OCI-LY3 (cell line): Measurements from ENCODE around the gene CUL2.
"Not testable (repeated sequence)": the region's sequence is repeated elsewhere in the genome, so short reads cannot be mapped to it uniquely, and the experiment has no call there.

ENCODE experiments used
- H2AFZ ChIP-seq: fragments of 200-600, 300-600 bp; shearing (Covaris generic); 2 replicates; pipeline ENCODE4 v1.6.0; 2014; ENCODE audit warnings: antibody characterized with exemption, low read depth, low read length
- H3K27ac ChIP-seq: fragments of 200-600, 300-600 bp; sonication (generic); 2 replicates; pipeline ENCODE4 v1.5.1; 2014; ENCODE audit warnings: mild to moderate bottlenecking, low read length, moderate library complexity, mixed read lengths
- H3K27me3 ChIP-seq: fragments of 200-600, 300-600 bp; sonication (generic); 2 replicates; pipeline ENCODE4 v1.6.1; 2014; ENCODE audit warnings: low read depth, low read length, mixed read lengths
- H3K36me3 ChIP-seq: fragments of 200-600, 300-600 bp; sonication (generic); replicated peaks from 2 replicates; pipeline ENCODE3; 2014; ENCODE audit warnings: low read depth, low read length, mixed read lengths
- H3K4me1 ChIP-seq: fragments of 300-600, 200-600 bp; sonication (generic); 2 replicates; pipeline ENCODE4 v1.6.1; 2014; ENCODE audit warnings: low read length, mixed read lengths
- H3K4me2 ChIP-seq: fragments of 200-600, 300-600 bp; sonication (generic); 2 replicates; pipeline ENCODE4 v1.6.1; 2014; ENCODE audit warnings: low read length, mixed read lengths
- H3K4me3 ChIP-seq: fragments of 300-600, 200-600 bp; sonication (generic); 2 replicates; pipeline ENCODE4 v1.5.1; 2014; ENCODE audit warnings: antibody characterized with exemption, mild to moderate bottlenecking, low read length, moderate library complexity
- H3K79me2 ChIP-seq: fragments of 300-600, 200-600 bp; shearing (Covaris generic); 2 replicates; pipeline ENCODE4 v1.6.1; 2014; ENCODE audit warnings: mild to moderate bottlenecking, low read length, mixed read lengths
- H3K9ac ChIP-seq: fragments of 300-600, 200-600 bp; shearing (Covaris generic); 2 replicates; pipeline ENCODE4 v1.6.0; 2014; ENCODE audit warnings: mild to moderate bottlenecking, low read length, moderate library complexity
- H3K9me3 ChIP-seq: fragments of 200-600, 300-600 bp; shearing (Covaris generic); 2 replicates; pipeline ENCODE4 v1.6.1; 2014; ENCODE audit warnings: low read length, mixed read lengths; ENCODE audit not compliant: insufficient read depth
- H4K20me1 ChIP-seq: fragments of 200-600, 300-600 bp; sonication (generic); 2 replicates; pipeline ENCODE4 v1.6.1; 2016; ENCODE audit warnings: low read length, mixed read lengths; ENCODE audit not compliant: insufficient read depth
- EZH2phosphoT487 ChIP-seq: fragments of 200-600 bp; shearing (Covaris generic); IDR thresholded peaks from 2 replicates; pipeline ENCODE4 v1.6.1; 2018; ENCODE audit warnings: antibody characterized with exemption, mixed run types, low read depth
- TF ChIP-seq, protein P1 (sequence below): fragments of 200-600, 300-600 bp; sonication (generic); IDR thresholded peaks from 2 replicates; pipeline ENCODE4 v1.5.1; 2014; ENCODE audit warnings: antibody characterized with exemption, low read length, low read depth

CUL2 gene

GRCh38 chr10:35091994-35092790, 2.1 kb upstream of the CUL2 start:
- no peak overlapping the region for H2AFZ ChIP-seq
- H3K4me2 ChIP-seq = no peak overlapping the region
- no peak overlapping the region for H3K4me3 ChIP-seq
- H3K27ac ChIP-seq = no peak overlapping the region
- H3K79me2 ChIP-seq = peaks cover 29% of the 10 kb centered on the region
- no peaks in the 10 kb centered on the region for H4K20me1 ChIP-seq
- H3K4me1 ChIP-seq = peaks cover 11% of the 10 kb centered on the region
- H3K9ac ChIP-seq = no peak overlapping the region
- no peaks in the 10 kb centered on the region for H3K36me3 ChIP-seq
- no peaks in the 10 kb centered on the region for H3K27me3 ChIP-seq
- TF ChIP-seq, protein P1, sequence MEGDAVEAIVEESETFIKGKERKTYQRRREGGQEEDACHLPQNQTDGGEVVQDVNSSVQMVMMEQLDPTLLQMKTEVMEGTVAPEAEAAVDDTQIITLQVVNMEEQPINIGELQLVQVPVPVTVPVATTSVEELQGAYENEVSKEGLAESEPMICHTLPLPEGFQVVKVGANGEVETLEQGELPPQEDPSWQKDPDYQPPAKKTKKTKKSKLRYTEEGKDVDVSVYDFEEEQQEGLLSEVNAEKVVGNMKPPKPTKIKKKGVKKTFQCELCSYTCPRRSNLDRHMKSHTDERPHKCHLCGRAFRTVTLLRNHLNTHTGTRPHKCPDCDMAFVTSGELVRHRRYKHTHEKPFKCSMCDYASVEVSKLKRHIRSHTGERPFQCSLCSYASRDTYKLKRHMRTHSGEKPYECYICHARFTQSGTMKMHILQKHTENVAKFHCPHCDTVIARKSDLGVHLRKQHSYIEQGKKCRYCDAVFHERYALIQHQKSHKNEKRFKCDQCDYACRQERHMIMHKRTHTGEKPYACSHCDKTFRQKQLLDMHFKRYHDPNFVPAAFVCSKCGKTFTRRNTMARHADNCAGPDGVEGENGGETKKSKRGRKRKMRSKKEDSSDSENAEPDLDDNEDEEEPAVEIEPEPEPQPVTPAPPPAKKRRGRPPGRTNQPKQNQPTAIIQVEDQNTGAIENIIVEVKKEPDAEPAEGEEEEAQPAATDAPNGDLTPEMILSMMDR = no peak
- no peak for TF ChIP-seq EZH2phosphoT487
- no peaks in the 10 kb centered on the region for H3K9me3 ChIP-seq

DNA sequence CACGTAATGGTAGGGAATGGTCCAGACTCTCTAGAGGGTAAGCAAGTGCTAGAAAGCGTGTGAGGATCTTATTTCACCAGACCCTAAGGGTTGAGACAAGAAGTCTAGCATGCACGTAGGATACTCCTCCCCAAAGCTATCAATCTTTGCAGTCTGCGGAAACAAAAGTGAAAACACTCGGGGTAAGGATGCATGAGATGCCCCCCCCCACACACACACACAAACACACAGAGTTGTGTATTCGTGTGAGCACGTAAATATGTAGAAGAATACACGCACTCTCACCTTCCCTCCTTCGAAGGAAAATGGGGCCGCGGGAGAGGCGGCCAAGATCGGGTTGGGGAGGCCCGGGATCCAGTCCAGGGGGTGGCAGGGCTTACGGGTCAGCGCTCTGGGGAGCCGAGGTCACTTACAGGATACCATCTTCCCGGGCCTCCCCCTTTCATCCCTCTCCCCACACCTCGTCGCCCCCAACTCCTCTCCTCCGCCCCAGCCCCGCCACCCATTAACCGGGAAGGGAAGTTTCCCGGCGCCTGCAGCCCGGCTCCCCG, 455 bp downstream of the CUL2 start:
- peak overlapping the region; percentile 96 for H3K4me2 ChIP-seq
- no peaks in the 10 kb centered on the region for H3K36me3 ChIP-seq
- H2AFZ ChIP-seq = 0 out of 2 replicates have a peak overlapping the region, but pooled peaks have one; percentile 3
- H3K79me2 ChIP-seq = peaks cover 48% of the 10 kb centered on the region
- TF ChIP-seq, protein P1 = no peak
- no peak for TF ChIP-seq EZH2phosphoT487
- H3K4me1 ChIP-seq = peaks cover 11% of the 10 kb centered on the region
- no peaks in the 10 kb centered on the region for H3K27me3 ChIP-seq
- H3K9ac ChIP-seq = peak overlapping the region; percentile 85
- no peaks in the 10 kb centered on the region for H4K20me1 ChIP-seq
- peak overlapping the region; percentile 97 for H3K4me3 ChIP-seq
- H3K9me3 ChIP-seq = no peaks in the 10 kb centered on the region
- H3K27ac ChIP-seq = peak overlapping the region; percentile 61; the same call in 1 of the 2 replicates

GRCh38 chr10:35083242-35083641, 6.9 kb downstream of the CUL2 start:
- Histone ChIP-seq H3K27me3 (no peaks in the 10 kb centered on the region), H2AFZ (no peak overlapping the region), H4K20me1 (no peaks in the 10 kb centered on the region; the same call in 1 of the 2 replicates), H3K27ac (no peak overlapping the region), H3K4me3 (no peak overlapping the region), H3K9ac (no peak overlapping the region), H3K36me3 (no peaks in the 10 kb centered on the region), H3K4me1 (no peaks in the 10 kb centered on the region), H3K4me2 (no peak overlapping the region), H3K79me2 (peaks cover 82% of the 10 kb centered on the region), H3K9me3 (no peaks in the 10 kb centered on the region)
- TF ChIP-seq EZH2phosphoT487 = no peak
- TF ChIP-seq, protein P1 = no peak

GRCh38 chr10:35080261-35080660, 9.9 kb downstream of the CUL2 start:
- H3K4me2 ChIP-seq, H3K4me3 ChIP-seq, H3K9ac ChIP-seq, H3K9me3 ChIP-seq, H2AFZ ChIP-seq, H3K27ac ChIP-seq, H3K27me3 ChIP-seq, H4K20me1 ChIP-seq, H3K36me3 ChIP-seq, H3K4me1 ChIP-seq: not testable (repeated sequence)
- peaks cover 56% of the 10 kb centered on the region for H3K79me2 ChIP-seq
